WERI-Rb-1 (cell line): ENCODE results near the gene ZNF629.
"Not testable (repeated sequence)": the region's sequence is repeated elsewhere in the genome, so short reads cannot be mapped to it uniquely, and the experiment has no call there.

Source experiments
- DNase-seq: peaks from one replicate; pipeline ENCODE4 v3.0.0-alpha.2; 2020
- H3K27ac ChIP-seq: fragments of 250-450 bp; sonication (Bioruptor Pico); 2 replicates; pipeline ENCODE4 v1.5.1; 2020; ENCODE audit warnings: mild to moderate bottlenecking, moderate library complexity
- H3K27me3 ChIP-seq: fragments of 250-450 bp; sonication (Bioruptor Pico); 2 replicates; pipeline ENCODE4 v1.5.1; 2021; ENCODE audit warnings: mild to moderate bottlenecking, low read depth, moderate library complexity; ENCODE audit not compliant: insufficient read depth, severe bottlenecking
- H3K36me3 ChIP-seq: fragments of 250-450 bp; sonication (Bioruptor Pico); 2 replicates; pipeline ENCODE4 v1.5.1; 2020; ENCODE audit warnings: mild to moderate bottlenecking, moderate library complexity
- H3K4me3 ChIP-seq: 2 replicates; pipeline ENCODE4 v1.5.1; 2011; ENCODE audit warnings: low read depth, mild to moderate bottlenecking, control low read depth, low read length
- H3K9me3 ChIP-seq: fragments of 250-450 bp; sonication (Bioruptor Pico); 2 replicates; pipeline ENCODE4 v1.5.1; 2021; ENCODE audit warnings: mild to moderate bottlenecking, moderate library complexity; ENCODE audit not compliant: severe bottlenecking
- CTCF ChIP-seq: IDR thresholded peaks from 2 replicates; pipeline ENCODE4 v1.5.1; 2011; ENCODE audit warnings: low read depth, mild to moderate bottlenecking, control low read depth, inconsistent platforms, low read length

ZNF629 gene

GRCh38 chr16:30786936-30787612 lies at the start of gene ZNF629:
TSS of gene ZNF629 (minus strand) at chr16:30787205. CDS start at chr16:30784482, 2,723 bp downstream.
- peak; percentile 80 for DNase-seq
- Histone ChIP-seq H3K27me3 (no peaks in the 10 kb centered on the region), H3K4me3 (peak within 1 kb of the TSS; percentile 89), H3K27ac (peak within 1 kb of the TSS; percentile 92), H3K36me3 (peaks cover 17% of the 10 kb centered on the region), H3K9me3 (no peaks in the 10 kb centered on the region)
- no peak for TF ChIP-seq CTCF

GRCh38 chr16:30834130-30834740 lies 47.2 kb upstream of the ZNF629 start:
- no peaks in the 10 kb centered on the region for H3K36me3 ChIP-seq
- no peak overlapping the region for H3K4me3 ChIP-seq
- no peak for TF ChIP-seq CTCF
- no peak for DNase-seq
- H3K9me3 ChIP-seq: no peaks in the 10 kb centered on the region
- no peak overlapping the region for H3K27ac ChIP-seq
- no peaks in the 10 kb centered on the region for H3K27me3 ChIP-seq

- DNase-seq: no peak
- H3K27ac ChIP-seq: no peak overlapping the region
- no peaks in the 10 kb centered on the region for H3K36me3 ChIP-seq
- H3K9me3 ChIP-seq: no peaks in the 10 kb centered on the region
- no peak for TF ChIP-seq CTCF
- H3K4me3 ChIP-seq: no peak overlapping the region
- no peaks in the 10 kb centered on the region for H3K27me3 ChIP-seq
Observed at GRCh38 chr16:30830072-30830417, 43.0 kb upstream of the ZNF629 start.

- Histone ChIP-seq H3K27ac (no peak overlapping the region), H3K4me3 (no peak overlapping the region), H3K27me3 (no peaks in the 10 kb centered on the region), H3K36me3 (no peaks in the 10 kb centered on the region), H3K9me3 (no peaks in the 10 kb centered on the region)
- DNase-seq: no peak
- 0 out of 2 replicates have a peak, but pooled peaks have one; percentile 20 for TF ChIP-seq CTCF
Observed at GRCh38 chr16:30829130-30830071, 42.4 kb upstream of the ZNF629 start.

- no peak for TF ChIP-seq CTCF
- Histone ChIP-seq H3K27ac (no peak overlapping the region), H3K36me3 (no peaks in the 10 kb centered on the region), H3K27me3 (no peaks in the 10 kb centered on the region), H3K4me3 (no peak overlapping the region), H3K9me3 (peaks cover 5% of the 10 kb centered on the region)
- DNase-seq: no peak
Observed at GRCh38 chr16:30821891-30822290, 34.9 kb upstream of the ZNF629 start.

- H3K27ac ChIP-seq, H3K27me3 ChIP-seq, H3K9me3 ChIP-seq, DNase-seq, H3K36me3 ChIP-seq, H3K4me3 ChIP-seq: not testable (repeated sequence)
Observed at GRCh38 chr16:30821441-30821840, 34.4 kb upstream of the ZNF629 start.
